ENCODE measurements around the gene SOX5.

SOX5 gene

GRCh38 chr12:23949348-23950209 lies at the start of gene SOX5:
Gene SOX5 (minus strand): TSS chr12:23949670. CDS start chr12:23949601, 69 bp downstream.
- no peak for DNase-seq (ENCODE audit: low spot score)

GRCh38 chr12:23987046-23987445 lies 37.6 kb upstream of the SOX5 start:
- DNase-seq (ENCODE audit: low spot score): no peak

DNA sequence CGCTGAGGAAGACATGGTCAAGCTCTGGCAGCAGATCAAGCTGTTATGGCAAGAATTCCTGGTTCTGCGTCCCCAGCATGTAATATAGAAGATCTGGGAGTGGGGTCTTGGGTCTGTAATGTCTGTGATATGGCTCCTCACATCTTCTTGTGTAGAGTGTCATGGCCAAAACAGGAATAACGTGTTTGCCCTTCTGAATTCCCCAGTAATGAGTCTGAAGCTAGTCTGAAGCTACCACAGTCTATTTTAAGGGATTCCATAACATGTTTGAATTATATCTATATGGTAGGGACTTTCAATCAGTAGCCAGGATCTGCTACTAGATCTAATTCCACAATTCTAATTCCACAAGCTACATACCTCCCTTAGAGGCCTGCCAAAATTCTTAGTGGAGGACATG lies 31.4 kb upstream of the SOX5 start:
- no peak for DNase-seq (ENCODE audit: low spot score)

- DNase-seq (ENCODE audit: low spot score): no peak
These were observed 15.3 kb upstream of the SOX5 start for GRCh38 chr12:23964812-23965211.

- DNase-seq (ENCODE audit: low spot score): no peak
These were observed 10.4 kb upstream of the SOX5 start for GRCh38 chr12:23959826-23960225.

GRCh38 chr12:23954332-23954731 lies 4.9 kb upstream of the SOX5 start:
- DNase-seq (ENCODE audit: low spot score): no peak

DNA sequence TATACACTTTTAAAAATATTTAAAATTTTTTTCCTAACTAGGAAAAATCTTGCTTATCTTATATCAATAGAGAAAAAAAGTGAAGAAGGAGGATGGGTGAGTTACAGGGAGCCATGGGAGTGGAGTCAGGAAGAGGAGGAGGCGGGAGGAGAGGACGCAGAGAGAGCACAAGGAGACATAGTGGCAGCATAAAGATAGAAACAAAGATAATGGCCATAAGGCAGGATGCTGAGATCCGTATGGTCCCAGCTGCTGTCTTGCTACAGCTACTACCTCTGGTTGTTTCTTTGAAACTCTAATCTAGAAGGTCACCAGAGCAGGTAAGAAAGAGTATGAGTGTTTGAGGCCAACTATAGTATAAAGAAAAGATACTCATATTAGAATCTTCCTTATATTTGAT lies 2.6 kb upstream of the SOX5 start:
- no peak for DNase-seq (ENCODE audit: low spot score)

GRCh38 chr12:23950775-23951451 lies 1.4 kb upstream of the SOX5 start:
- DNase-seq (ENCODE audit: low spot score): no peak

- no peak for DNase-seq (ENCODE audit: low spot score)
These were observed 822 bp upstream of the SOX5 start for GRCh38 chr12:23950210-23950774.

GRCh38 chr12:23948291-23948690 lies 1.2 kb downstream of the SOX5 start:
- DNase-seq (ENCODE audit: low spot score): no peak

- no peak for DNase-seq (ENCODE audit: low spot score)
These were observed 2.1 kb downstream of the SOX5 start for GRCh38 chr12:23947395-23947794.

DNA sequence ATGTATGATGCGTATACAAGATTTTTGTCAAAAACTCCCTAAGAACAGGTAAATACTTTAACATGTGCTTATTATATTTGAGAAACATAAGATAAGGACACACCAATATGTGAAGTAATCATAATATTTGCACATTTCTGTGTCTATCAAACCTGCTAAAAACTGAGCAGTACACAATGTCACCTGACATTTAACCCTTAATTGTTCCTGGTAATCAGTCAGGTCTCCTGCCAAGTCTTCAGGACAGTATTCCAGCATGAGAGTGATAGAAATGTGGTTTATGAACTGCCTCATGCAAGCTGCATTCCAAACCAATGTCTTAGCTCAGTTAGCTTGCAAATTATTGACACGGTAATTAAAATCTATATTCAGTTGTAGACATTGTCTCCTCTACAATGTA lies 4.2 kb downstream of the SOX5 start:
- no peak for DNase-seq (ENCODE audit: low spot score)

DNA sequence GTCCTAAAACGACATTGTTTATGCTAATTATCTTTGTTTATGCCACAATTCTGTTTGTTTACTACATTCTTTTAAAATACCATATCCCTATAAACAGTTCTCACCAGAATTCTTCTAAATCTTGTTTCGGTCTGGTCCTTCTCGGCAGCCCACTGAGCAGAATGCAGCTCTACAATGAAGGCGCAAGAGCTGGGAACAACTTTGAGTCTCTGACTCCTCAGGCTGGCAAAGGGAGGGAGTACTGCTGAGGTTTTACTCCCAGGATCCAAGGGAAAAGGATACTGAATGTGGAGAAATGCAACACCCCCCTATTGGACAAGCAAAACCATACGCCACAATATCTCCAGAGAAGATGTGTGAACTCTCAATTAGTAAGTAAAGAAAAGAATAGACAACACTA lies 5.4 kb downstream of the SOX5 start:
- DNase-seq (ENCODE audit: low spot score): no peak

DNA sequence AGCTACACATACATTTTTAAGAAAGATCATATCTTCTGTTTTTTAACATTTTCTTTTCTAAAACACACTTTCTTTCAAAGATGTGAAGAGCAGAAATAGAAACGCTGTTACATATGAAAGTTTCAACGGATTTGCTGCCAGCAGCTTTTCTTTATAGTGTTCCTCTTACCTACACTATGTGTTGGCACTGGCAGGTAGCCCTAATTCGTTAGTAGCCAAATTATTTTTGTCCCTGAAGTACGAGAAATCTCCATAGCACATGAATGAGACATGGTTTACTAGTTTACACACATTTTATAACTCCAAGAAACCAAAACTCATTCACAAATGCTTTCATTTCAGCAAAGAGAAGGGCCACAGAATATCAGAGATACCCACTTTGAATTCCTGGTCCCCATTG lies 6.6 kb downstream of the SOX5 start:
- DNase-seq (ENCODE audit: low spot score): no peak

- DNase-seq (ENCODE audit: low spot score): no peak
These were observed 7.7 kb downstream of the SOX5 start for GRCh38 chr12:23941780-23942179.

DNA sequence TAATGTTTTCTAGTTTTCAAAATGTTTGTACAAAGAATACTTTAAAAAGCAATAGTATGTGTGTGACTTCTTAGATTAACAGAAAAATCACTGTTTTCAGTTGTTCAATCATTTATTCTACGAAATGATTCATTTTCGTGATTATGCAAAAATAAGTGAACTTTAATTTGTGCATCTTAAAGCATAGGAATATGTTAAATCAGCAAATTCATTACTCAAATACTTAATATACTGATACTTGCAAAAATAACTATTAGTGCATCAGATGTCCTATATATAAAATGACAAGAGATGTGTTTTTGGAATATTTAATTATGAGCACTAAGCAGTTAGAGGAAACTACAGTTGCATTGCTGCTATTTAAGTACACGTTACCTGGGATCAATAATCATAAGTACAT lies 11.0 kb downstream of the SOX5 start:
- no peak for DNase-seq (ENCODE audit: low spot score)

DNA sequence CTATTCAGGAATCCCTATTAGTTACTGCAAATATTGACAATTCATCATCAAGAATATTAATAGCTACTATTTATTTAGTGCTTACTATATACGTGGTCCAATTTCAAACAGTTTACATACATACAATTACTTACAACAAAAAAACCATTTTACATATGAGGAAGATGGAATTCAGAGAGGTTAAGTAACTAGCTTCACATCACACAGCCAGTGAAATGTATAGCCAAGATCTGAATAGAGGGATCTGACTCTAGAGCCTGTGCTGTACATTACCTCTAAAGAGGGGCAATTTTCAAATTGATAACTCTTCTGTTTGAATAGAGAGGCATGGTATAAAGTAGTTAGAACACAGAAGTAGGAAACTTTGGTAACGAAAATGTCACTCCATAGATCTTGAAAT lies 18.3 kb downstream of the SOX5 start:
- no peak for DNase-seq (ENCODE audit: low spot score)

- DNase-seq (ENCODE audit: low spot score): no peak
These were observed 18.9 kb downstream of the SOX5 start for GRCh38 chr12:23930599-23930998.

- DNase-seq (ENCODE audit: low spot score): no peak
These were observed 19.6 kb downstream of the SOX5 start for GRCh38 chr12:23929906-23930305.

DNA sequence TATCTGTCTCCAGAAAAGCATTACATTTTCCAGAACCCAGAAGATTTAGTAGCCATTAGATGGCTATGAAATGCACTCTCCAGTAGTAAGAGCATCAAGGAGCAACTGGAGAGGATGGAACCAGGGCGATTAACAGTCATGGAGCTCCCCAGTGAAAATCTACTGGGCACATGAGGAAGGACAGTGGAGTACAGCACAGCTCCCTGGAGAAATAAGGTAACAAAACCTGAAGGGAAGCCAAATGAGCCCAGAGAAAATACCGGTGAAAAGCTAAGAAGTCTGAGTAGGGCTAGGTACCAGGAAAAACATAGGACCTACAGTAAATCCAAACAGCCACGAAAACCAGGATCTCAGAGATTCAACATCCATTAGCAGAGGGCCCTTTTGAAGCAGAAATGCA lies 21.6 kb downstream of the SOX5 start:
- no peak for DNase-seq (ENCODE audit: low spot score)

- no peak for DNase-seq (ENCODE audit: low spot score)
These were observed 28.2 kb downstream of the SOX5 start for GRCh38 chr12:23921099-23921856.

DNA sequence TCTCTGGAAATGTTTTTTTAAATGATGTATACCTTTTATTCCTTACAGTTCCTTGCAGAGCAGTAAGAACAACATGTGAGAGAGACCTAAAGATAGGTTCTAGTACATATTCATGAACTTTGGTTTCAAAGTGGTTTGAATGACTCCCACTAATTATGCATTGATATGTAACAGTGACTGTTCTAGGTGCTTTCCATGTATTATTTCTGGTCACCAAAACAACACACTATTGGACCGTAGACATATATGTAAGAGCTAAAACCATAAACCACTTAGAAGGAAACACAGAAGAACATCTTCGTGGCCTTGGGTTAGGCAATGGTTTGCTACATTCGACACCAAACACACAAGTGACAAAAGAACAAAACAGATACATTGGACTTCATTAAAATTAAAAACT lies 37.9 kb downstream of the SOX5 start:
- DNase-seq (ENCODE audit: low spot score): no peak

GRCh38 chr12:23909551-23909950 lies 39.9 kb downstream of the SOX5 start:
- no peak for DNase-seq (ENCODE audit: low spot score)

All from CD4-positive, alpha-beta T cell treated with Interleukin-6 at 100 ng/mL for 8 hours (primary cell).